Stimulated activated CD8-positive, alpha-beta memory T cell treated with anti-CD3 and anti-CD28 coated beads, Interleukin-7, amount 100 ng/mL, for 24 hours (primary cell): Measurements from ENCODE around the gene ASB6.

ENCODE experiments used
- DNase-seq: peaks from one replicate; pipeline ENCODE4 v3.0.0-alpha.2; 2020; ENCODE audit warnings: low read depth

ASB6 gene, protein sequence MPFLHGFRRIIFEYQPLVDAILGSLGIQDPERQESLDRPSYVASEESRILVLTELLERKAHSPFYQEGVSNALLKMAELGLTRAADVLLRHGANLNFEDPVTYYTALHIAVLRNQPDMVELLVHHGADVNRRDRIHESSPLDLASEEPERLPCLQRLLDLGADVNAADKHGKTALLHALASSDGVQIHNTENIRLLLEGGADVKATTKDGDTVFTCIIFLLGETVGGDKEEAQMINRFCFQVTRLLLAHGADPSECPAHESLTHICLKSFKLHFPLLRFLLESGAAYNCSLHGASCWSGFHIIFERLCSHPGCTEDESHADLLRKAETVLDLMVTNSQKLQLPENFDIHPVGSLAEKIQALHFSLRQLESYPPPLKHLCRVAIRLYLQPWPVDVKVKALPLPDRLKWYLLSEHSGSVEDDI

DNA sequence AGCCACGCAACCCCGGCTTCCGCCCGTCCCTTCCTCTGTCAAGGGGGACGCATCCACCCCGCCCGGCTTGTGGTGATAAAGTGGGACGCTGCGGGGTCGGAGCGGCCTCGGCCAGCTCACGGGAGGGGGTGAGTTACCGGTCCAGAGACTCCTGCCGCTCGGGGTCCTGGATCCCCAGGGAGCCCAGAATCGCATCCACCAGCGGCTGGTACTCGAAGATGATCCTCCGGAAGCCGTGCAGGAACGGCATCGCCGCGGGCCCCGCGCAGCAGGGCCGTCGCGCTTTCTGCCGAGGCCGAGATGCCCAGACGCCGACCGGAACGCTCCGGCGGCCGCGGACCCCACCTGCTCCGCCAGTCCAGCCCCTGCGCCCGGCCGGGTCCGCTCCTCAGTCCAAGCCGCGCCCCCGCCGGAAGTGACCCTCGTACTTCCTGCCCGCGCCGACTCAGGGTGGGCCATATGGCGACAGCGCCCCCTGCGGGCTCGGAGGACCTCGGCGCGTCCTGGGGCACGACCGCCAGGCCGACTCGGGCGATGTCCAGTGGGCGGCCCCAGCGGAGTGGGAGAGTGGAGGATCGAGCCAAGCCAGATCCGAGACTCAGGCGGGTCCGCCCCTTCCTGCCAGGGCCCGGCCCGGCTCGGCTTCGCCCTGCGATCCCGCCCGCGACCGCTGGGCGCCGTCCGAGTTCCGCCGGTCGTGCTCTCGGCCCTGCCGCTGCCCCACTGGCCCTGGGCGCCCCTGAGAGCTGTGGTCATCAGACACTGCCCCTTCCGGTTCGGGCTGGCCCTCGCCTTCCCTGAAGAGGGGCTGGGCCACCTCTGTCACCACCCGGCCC lies at the start of gene ASB6:
TSS of gene ASB6 (minus strand) at position 402 of the 836 bp plus-strand sequence. CDS start at position 250, 152 bp downstream.
- DNase-seq: peak; percentile 97

DNA sequence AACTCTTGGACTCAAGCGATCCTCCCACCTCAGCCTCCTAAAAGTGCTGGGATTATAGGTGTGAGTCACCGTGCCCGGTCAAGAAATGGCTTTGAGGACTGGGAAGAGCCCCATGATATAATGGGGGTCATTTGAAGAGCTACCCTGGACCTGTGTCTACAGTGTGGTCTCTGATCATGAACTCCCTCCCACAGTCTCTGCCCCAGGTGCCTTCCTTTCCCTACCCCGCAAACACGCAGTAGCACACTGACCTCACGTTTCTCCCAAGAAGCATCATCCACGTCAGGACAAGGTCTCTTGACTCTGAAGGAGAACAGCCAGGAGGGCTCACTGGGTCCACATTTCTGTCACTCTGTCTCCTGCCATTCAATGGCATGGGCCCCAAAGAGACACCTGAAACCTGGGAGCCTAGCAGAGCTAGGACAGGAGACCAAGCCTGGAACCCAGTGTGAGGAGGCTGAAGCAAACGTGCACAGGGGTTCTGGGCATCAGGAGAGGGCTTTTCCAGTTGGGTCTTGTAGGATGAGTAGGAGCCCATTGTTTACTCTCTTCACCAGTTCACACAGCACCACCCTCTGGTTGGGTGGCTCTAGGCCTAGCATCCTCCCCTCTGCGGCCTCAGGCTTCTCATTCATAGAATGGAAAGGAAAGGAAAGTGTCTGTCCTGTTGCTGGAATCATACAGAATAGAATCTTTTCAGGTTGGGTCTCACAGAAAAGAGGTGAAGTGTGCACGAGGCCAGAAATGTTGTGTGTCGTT lies 46.5 kb upstream of the ASB6 start:
- DNase-seq: no peak

DNA sequence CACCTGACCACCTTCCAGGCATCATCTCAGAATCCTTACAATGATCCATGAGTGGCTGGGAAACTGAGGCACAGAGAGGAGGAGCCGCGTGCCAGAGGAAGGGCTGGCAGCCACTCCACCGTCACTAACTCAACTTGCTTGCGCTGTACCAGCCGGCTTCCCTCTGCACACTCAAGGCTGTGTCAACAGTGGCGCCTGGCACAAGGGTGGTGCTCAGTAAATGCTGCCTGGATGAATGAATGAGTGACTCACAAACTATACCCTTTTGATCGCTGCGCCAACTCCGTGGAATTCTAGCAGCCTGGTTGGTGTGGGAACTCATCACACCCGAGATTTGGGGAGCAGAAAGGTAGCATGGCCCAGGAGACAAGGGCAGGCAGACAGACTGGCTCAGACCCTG lies 45.4 kb upstream of the ASB6 start:
- no peak for DNase-seq

DNA sequence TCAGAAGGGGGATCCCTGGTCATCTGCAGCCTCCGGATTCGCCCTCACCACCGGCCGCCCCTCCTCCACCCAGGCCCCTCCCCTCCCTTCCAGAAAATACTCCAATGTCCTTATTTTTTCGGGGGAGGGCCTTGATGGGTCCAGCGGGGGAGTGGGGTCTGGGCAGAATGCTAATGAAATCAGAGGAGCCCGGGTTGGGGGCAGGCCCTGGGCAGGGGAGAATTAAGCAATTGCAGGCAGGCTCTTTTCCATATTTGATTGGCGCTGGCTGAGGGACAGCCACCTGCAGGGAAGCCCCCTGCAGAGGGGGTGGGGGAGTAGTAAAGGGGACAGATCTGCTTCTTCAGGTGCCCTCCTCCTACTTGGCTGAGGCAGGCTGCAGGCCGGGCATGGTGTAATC lies 44.8 kb upstream of the ASB6 start:
- no peak for DNase-seq

DNA sequence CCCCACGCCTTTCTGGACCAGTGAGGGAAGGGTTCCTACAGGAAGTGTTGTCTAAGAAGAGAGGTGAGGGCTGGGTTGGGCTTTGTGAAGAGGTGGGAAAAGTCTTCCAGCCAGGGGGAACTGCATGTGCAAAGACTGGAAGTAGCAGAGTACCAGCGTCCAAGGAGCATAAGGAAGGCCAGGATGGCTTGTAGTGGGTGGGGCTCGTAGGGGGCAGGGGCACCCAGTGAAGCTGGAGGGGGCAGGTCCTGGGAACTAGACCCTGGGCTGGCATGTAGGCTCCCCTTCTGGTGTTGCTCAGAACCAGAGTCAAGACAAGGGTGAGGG lies 43.9 kb upstream of the ASB6 start:
- DNase-seq: no peak

DNA sequence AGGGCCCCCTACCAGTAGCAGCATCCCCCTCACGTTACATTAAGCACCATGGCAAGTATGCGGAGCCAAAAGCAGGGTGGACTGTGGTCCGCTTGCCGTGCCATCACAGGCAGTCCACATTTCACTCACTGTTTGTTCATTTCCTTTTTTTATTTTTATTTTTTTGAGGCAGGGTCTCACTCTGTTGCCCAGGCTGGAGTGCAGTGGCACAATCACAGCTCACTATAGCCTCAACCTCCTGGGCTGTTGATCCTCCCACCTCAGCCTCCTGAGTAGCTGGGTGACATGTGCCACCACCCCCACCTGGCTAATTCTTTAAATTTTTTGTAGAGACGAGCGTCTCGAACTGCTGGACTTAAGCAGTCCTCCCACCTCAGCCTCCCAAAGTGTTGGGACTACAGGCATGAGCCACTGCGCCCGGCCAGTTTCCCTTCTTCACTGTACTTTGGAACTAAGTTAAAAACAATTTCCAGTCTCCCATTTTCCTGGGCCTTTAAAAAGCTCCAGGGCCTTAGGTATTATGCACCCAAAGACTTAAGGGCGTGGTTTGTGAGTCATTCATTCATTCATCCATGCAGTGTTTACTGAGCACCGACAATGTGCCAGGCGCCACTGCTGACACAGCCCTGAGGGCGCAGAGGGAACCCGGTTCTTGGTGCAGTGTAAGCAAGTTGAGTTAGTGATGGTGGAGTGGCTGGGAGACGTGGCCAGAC lies 43.4 kb upstream of the ASB6 start:
- no peak for DNase-seq

DNA sequence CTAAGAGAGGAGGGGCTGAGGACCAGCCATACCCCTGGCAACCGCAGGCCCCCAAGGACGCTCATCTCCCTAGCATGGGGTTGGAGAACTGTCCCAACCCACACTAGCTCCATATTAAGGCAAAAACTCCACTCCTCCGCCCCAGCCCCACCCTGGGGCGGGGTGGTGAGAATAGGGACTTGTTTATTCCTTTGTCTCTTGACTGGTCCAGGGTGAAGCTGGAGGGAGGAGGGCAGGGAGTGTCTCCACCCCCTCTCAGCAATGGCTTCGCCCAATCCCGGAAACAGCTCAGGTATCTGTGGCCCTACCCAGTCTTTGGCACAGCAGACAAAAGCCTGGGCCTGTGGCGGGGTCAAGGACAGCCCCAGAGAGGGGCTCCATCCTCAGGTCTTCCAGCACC lies 40.4 kb upstream of the ASB6 start:
- no peak for DNase-seq

DNA sequence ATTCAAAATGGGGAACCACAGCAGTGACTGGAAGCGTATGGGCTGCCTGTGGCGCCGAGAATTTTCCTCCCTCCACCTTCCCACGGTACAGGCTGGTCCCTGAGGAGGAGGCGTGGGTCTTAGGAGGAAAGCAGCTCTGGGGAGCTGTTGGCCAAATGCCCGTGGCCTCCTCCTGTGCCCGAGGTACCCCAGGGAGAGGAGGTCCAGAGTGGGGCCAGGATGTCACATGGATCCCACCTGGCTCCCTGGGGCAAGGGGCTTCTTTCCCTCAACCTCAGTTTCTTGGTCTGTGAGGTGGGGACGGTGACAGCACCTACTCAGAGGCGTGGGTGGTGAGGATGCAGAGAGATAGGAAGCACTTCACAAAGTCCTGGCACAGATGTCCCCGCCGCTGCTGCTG lies 40.0 kb upstream of the ASB6 start:
- no peak for DNase-seq

DNA sequence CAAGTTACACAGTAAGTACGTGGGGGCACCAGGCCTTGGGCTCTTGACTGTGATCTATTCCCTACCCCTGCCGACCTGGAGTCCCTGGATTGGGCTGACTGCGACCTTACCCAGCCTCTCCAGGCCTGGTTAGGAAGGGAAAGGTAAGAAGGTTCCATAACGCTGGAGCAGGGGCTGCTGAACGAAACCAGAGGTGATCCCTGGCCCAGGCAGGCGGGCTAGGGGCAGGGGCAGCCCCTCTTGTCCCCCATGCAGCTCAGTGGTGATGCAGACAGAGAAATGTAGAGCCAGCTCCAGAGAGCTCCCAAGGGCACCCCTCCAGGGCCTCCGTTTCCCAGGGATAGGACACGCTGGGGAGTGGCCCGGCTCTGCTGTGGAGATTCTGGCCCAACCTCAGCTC lies 37.6 kb upstream of the ASB6 start:
- DNase-seq: no peak

DNA sequence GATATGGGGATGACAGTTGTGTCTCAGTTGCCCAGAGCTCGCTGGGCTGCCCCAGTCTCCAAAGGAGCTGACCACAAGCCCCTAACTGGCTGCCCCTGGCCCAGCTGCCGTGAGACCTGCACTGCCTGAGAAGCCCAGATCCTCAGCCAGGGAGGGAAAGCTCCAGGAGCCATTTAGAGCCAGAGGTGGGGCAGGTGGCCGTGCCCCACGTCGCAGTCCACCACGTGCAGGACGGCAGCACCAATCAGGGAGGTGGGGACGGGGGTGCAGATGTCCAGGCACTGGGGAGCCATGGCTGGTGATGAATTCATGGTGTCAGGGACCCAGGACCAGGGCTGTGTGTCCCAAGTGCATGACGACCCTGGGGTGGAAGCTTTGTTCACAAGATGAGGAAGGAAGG lies 36.9 kb upstream of the ASB6 start:
- no peak for DNase-seq

DNA sequence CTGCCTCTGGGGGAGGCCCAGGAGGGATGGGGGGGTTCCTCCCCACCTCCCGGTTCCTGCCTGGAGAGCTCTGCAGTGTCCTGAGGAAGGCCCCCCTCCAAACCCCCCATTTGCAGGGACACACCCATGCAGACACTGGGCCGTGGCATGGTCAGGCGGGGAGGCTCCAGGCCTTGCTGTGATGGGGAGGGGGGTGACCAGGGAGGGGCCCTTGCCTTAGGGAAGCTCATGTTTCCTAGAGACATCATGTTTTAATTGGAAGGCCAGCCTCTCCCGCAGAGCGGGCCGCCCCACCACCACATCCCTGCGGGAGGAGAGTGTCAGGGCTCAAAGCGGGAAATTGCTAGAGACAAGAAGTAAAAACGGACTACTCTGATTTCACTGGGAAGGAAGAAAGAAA lies 35.5 kb upstream of the ASB6 start:
- DNase-seq: no peak

DNA sequence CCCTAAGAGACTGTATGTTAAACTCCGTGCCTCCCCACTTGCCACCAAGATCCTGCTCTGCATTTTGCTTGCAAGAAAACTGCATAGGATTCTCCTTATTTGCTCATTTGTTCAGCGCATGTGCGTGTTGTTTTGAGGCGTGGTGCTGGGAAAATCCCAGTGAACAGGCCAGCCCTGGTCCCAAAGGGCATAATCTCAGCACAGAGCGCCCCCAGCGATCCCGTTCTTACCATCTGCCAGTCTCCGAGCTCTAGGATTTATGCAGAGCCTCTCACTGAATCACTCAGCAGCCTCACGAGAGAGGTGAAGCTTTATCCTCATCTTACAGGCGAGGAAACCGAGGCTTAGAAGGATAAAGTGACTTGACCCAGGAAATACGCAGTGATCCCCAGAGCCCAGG lies 35.0 kb upstream of the ASB6 start:
- no peak for DNase-seq

DNA sequence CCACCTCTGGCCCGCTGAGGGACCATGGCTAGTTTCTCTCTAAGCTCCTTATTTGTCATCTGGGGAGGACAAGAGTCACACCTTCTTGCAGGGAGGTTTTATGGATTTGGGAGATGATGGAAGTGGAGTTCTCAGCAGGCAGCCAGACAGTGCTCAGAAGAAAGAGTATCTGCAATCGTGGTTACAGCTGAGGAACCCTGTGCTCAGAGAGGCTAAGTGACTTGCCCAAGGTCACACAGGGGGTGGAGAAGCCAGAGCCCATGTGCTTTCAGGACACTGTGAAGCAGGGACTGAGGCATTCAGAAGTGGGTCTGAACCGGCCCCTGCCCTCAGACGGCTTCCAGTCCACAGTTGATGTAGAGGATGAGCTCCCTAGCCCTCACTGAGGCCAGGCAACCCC lies 34.3 kb upstream of the ASB6 start:
- no peak for DNase-seq

DNA sequence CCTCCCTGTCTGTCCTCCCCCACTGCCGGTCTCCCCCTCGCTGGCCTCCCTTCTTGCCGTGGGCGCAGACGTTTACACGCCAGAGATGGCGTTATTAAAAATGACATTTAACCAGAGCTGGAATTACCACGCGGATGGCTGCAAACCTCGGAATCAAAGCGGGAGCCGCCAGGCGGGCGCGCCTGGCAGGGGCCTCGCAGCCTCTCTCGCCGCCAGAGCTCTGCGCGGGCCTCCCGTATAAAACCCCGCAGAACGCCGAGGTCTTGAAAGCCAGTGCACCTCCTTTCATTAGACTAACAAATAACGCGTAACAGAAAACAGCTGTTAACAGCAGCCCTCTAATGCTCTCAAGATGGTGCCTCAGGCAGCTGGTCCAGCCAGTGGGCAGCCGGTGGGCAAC lies 33.7 kb upstream of the ASB6 start:
- DNase-seq: no peak

DNA sequence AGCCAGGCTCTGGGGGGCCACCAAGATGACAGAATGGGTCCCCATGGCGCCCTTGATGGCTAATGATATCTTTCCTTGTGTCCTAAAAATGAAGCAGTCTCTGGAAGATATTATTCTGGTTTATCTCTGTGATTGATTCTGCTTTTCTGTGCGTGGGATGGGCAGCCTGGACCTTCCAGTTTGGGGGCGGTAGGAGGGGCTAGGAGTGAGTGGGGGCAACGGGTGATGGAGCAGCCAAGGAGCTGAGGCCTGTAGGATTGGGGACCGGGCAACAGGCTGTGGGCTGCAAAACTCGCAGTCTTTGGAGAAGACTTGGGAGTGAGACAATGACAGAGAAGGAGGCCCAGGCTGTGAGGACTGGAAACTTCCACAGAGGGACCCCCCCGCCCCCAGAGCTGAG lies 32.3 kb upstream of the ASB6 start:
- DNase-seq: no peak

DNA sequence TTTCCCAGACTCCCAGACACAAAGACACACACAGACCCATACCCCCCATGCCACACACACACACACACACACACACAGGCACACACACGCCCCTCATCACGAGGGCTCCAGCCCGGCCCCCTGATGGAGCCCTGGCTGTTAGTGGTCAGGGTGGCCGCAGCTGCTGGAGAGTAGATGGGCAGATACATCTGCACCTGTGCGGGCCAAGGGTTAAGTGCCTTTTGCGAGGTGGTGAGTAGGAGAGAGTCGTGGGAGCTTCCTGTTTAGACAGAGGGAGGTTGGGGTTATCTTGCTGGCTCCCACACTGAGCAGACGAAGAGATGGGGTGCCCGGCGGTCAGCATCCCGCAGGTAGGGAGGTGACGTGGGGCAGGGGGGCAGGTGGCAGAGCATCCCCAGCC lies 31.7 kb upstream of the ASB6 start:
- no peak for DNase-seq

DNA sequence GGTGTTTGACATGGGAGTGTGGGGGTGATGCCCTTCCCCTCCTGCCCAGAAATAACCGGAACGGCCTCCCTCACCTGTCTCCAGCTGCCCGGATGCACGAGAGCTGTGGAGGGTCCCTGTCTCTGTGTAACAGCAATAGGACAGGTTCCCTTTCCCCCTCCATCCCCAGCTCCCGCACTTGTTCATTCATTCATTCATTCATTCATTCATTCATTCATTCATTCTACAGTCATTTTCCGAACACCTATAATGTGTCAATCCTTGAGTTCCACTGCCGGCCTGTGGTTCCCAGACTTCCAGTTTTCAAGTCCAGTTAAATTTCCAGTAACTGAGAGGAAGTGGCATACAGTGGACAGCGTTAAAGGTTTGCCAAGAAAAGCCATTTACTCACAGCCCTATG lies 30.8 kb upstream of the ASB6 start:
- DNase-seq: no peak

DNA sequence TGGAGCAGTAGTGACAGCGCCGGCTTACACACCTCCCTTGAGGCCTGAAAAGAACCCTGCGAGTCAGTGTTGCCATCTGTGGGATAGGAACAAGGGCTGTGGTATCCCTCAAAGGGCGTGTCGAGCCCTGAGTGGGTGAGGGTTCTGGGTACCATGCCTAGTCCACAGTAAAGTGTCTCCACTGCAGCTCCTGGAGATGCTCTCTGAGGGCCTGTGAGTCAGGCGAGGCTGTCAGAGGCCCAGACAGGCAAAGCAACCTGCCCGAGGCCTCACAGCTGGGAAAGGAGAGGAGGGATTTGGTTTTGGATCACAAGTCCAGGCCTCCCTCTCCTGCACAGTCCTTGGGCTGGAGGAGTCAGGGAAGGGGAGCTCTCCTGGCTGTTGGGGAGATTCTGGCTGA lies 29.6 kb upstream of the ASB6 start:
- DNase-seq: no peak

DNA sequence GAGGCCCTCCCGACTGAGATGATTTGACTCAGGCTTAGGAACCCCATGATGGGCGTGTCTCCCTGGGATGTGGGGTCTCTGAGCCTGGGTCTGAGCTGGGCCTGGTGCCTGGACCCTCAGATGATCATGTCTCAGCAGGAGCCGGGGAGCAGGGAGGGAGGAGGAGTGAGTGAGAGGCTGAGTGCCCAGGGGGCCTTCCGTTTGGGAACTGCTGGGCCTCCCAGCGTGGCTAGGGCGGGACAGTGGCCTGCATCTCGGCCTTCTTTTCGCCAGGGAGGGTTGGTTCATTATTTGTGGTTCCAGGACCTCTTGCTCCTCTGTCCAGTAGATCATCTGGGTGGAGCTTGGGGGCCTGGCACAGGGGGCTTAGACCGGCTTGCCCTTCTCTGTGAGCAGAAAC lies 29.1 kb upstream of the ASB6 start:
- no peak for DNase-seq

DNA sequence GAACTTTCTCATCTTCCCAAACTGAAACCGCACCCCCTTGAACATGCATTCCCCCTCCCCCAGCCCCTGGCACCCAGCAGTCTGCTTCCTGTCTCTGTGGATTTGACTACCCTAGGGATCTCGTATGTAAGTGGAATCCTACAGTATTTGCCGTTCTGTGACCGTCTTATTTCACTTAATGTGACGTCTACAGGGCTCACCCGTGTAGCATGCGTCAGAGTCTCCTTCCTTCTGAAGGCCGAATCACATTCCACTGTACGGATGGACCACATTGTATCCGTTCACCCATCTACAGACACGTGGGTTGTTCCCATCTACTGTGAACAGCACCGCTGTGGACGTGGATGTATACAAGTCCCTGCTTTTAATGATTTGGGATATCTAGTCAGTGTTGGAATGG lies 28.0 kb upstream of the ASB6 start:
- no peak for DNase-seq

DNA sequence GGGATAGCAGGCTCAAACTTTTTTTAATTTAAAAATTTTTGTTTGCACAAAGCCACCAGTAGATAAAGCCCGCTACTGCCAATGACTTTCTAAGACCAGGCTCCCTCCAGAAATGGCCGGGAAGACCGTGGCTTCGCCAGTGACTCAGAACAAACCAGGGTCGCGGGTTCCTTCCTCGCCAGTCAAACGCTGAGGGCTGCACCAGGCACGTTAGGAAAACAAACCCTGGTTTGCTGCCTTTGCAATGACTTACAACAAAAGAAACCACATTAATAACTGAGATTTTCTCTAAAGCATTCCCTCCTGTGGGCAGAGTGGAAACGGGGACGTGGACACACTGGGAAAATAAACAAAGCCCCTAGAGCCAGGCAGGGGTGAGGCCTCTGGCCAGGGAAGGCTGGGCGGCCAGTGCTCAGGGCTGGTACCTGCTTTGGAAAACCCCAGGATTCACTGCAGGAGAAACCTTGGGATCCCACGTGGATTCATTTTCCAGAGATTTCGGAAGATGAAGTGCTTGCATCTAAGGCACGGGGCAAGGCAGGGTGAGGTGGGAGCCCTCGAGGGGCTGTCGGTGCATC lies 27.3 kb upstream of the ASB6 start:
- no peak for DNase-seq

DNA sequence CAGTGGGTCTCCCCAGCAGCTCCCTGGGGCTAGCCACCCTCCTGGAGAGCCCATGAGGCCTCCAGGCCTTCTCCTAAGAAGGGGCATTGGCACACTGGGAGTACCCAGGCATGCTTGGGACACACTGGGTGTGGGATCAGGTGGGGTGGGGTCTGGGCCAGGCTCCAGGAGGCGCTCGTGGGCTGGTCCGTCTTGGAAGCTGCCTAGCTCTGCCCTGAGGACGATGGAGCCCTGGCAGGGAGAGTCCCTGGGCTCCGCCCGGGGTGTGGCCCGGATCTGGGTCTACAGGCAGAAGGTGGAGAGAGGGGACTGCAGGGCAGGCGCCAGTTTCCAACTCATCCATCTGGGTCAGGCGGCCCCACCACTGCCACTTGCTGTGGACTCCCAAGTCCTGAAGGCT lies 25.9 kb upstream of the ASB6 start:
- no peak for DNase-seq
